Measurements from ENCODE around the gene SEPHS2.

- peak in 1 of 2 experiments; percentile 50; a peak in 3 of 4 replicates for TF ChIP-seq CTCF (conservative IDR thresholded peaks at IDR 0.05; ENCODE audit: low read depth in 2 of 2)
- TF ChIP-seq ZNF114 (CRISPR knock-in tag; IDR thresholded peaks at IDR 0.05) = no peak
- no peak for TF ChIP-seq EZH2 (IDR thresholded peaks at IDR 0.05; ENCODE audit: low read depth, unreplicated experiment)
- TF ChIP-seq POLR2AphosphoS5 (IDR thresholded peaks at IDR 0.05; ENCODE audit: low read depth) = peak; percentile 53; the same call in 1 of the 2 replicates
- TF ChIP-seq EZH2phosphoT487 (IDR thresholded peaks at IDR 0.05; ENCODE audit: unreplicated experiment) = no peak
- TF ChIP-seq CREB1 (CRISPR knock-in tag; IDR thresholded peaks at IDR 0.05; ENCODE audit: low read depth) = peak; percentile 73
- TF ChIP-seq, protein P1, sequence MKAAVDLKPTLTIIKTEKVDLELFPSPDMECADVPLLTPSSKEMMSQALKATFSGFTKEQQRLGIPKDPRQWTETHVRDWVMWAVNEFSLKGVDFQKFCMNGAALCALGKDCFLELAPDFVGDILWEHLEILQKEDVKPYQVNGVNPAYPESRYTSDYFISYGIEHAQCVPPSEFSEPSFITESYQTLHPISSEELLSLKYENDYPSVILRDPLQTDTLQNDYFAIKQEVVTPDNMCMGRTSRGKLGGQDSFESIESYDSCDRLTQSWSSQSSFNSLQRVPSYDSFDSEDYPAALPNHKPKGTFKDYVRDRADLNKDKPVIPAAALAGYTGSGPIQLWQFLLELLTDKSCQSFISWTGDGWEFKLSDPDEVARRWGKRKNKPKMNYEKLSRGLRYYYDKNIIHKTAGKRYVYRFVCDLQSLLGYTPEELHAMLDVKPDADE (IDR thresholded peaks at IDR 0.05) = peak; percentile 80
- TF ChIP-seq REST (IDR thresholded peaks at IDR 0.05; ENCODE audit: unreplicated experiment) = no peak
- no peak for TF ChIP-seq ZNF462 (CRISPR knock-in tag; IDR thresholded peaks at IDR 0.05)
- no peak for TF ChIP-seq STAT1 (IDR thresholded peaks at IDR 0.05; ENCODE audit: unreplicated experiment)
Measured at GRCh38 chr16:30395155-30395991, 50.3 kb downstream of the SEPHS2 start, which contains the start of gene ZNF48.
